GM19035 (cell line): Measurements from ENCODE around the gene KIF5C.

Experiments used
- ATAC-seq: cut with Tn5 transposase; IDR thresholded peaks from one replicate; pipeline ENCODE4 v1.9.1; 2021; ENCODE audit not compliant: unreplicated experiment

The KIF5C gene

DNA sequence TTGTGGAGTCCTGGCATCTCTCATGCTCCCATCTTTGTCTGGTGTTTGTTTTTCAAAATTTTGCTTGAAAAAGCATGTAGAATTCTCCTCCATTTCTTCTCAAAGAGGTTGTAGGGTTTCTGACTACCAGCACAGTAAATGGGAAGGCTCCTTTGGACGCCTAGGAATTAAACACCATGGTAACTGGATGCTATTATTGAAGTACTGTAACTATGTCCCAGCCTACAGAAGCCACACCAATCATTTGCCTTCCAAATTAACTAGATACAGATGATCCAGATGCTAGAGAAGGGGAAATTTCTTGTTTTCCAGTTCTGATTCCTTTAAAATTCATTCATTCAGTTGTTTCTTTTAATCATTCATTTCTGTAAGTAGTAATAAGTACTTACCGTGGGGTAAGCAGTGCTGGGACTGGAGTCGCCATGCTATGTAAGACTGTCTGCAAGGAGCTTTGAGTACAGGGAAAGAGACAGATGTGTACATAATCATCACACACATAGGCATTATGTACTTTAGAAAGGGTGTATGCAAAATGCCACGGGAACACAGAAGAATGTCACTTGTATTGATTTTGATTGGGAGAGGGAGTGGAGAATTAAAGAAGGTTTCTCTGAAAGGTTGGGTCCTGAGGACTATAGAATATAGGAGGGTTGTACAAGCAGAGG lies 49.6 kb downstream of the KIF5C start:
- no peak for ATAC-seq

DNA sequence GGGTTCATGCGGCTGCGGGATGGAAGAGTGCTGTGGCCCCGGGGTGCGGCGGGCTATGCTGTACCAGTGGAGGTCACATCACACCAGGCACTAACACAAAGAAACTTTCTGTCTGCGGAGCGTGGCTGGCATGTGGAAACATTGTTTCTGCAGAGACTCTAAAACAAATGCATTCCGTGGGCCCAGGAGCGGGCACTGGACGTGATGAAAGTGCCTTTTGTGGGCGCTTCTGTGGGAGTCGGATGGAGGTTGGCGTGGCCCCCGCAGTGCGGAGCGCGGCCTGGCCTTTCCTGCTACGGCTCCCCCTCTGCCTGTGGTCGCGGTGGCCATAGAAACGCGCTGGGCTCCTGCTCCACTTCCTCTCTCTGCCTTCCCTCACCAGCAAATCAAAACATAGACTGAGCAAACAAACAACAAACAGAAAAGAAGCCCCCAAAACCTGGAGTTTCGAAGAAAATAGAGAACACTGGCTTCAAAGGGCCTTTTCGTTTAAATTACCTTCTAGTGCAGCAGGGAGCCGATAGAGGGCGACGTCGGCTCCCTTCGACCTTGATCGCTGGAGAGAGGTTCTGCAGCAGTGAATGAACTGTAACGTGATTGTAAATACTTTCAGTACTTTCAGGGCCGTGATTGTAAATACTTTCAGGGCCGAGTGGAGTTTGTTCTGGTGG lies 51.4 kb downstream of the KIF5C start:
- ATAC-seq = peak; percentile 84

DNA sequence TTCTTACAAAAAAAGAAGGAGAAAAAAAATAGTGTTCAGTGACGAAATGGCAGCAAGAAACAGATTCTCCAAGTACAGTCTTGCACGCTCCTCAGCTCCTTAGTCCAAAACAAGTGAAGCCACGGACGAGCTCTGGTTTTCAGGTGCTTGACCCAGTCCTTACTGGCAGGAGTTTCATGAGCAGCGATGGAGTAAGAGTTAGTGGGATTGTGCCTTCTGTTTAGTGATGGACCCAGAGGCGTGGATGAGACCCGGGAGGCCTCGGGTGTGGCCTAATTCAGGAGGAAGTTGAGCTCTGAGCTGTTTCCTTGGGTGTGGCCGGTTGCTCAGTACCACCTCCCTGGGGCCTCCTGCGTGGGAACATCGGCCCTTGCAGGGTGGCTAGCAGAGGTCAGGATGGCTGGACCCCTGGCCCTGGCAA lies 52.0 kb downstream of the KIF5C start:
- peak; percentile 69 for ATAC-seq

DNA sequence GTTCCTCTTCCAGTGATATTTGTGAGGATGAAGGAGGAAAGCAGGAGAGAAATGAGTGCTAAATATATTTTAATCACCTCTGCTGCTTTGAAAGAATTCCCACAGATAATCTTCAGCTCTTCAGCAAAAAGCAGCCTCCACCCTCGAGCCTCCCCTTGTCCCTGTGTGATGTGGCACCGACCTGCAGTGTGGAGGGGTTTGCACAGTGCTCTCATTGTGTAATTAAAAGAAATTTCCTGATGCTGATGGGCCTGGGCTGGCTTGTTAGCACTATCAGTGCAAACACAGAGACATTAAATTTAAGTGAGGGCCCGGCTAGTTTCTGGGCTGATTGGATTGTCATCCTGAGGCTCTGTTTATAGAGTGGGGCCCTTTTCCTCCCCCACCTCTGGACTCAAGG lies 53.4 kb downstream of the KIF5C start:
- no peak for ATAC-seq

DNA sequence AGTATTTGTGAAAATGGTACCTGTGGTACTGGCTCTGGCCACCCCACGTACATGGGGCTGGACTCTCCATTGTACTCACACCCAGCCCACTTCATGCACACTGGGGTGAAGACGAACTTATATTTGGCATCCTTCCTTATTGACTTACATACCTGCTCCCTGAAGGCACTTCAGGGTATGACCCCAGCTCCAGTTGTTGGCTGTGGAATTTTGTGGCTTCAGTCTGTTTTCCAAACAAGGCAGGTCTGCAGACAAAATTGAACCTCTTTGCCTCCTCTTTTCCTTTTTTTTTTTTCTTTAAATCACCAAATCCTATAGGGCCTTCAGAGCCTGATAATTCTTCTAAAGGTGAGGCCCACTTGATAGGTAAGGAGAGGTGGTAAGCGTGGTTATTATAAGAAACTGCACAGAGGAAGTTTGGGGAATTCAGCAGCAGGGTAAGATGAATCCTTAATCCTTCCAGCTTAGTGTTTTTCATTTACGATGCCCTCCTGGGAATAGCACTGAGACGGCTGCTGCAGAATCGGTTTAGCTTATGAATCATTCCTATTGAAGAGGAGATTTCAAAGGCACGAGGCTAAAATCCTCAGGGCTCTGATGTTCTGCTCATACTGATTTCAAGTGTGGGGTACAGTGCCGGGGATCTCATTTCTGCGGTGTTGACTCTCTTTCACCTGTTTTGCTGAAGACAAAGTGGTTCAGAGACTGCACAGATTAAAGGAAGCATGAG lies 55.2 kb downstream of the KIF5C start:
- ATAC-seq = no peak

DNA sequence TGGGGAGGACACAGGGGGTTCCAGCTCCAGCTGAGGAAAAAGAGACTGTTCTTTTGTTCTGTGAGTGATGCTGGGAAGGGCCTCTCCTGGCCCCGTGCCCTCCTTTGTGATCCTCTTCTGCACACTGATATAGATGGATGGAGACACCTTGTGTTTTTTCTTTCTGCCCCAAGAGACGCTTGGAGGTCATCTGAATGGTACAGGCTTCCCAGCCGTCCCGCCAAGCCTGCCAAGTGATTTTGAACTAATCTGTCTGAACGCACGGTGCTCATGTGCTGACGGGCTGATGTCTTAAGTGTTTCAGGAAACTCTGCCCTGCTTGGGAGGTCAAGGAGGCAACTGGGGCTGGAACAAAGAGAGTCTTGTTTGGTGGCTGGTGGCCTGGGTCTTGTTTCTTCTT lies 57.5 kb downstream of the KIF5C start:
- no peak for ATAC-seq

DNA sequence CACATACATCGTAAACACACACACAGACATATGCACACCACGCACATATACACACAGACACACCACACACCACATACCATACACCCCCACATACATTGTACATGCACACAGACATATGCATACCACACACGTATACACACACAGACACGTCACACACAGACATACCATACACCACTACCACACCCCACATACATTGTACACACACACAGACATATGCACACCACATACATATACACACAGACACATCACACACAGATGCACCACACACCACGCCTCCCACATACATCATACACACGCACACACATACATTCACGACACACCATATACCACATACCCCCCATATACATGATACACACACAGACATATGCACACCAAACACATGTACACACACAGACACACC lies 58.4 kb downstream of the KIF5C start:
- no peak for ATAC-seq

DNA sequence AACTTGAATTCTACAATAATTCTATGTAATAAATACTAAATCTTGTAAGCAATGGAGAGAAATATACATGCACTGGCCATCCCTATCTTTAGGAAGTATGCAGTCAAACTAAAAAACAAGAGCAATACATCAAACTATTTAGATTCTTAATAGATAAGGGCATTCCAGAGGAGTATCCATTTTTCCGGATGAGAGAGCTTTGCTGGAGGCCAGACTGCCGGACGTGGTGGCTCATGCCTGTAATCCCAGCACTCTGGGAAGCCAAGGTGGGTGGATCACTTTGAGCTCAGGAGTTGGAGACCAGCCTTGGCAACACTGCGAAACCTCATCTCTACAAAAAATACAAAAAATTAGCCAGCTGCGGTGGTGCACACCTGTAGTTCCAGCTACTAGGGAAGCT lies 60.8 kb downstream of the KIF5C start:
- ATAC-seq = no peak

DNA sequence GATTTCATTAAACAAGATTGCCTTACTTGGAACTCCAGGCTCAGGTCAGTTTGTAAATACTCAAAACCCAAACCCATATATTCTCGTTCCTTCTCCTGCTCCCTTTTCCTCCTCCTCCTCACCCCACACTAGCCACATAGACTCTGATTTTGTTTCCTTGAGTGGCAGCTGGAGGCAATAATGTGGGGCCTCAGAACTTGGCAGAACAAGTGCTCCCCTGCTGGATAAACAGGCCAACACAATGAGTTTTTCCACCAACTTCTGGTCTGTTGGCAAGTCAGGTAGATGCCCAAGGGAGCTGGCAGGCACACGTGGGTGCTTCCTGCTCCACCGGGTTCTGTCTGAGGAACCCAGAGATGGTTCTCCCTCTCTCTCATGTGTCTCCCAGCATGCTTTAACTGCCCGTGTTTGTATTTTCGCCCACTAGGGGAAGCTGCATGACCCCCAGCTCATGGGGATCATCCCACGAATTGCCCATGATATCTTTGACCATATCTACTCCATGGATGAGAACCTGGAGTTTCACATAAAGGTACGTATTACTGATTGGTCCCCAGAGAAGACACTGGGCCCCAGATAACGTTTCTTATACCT lies 61.9 kb downstream of the KIF5C start:
- ATAC-seq = no peak

DNA sequence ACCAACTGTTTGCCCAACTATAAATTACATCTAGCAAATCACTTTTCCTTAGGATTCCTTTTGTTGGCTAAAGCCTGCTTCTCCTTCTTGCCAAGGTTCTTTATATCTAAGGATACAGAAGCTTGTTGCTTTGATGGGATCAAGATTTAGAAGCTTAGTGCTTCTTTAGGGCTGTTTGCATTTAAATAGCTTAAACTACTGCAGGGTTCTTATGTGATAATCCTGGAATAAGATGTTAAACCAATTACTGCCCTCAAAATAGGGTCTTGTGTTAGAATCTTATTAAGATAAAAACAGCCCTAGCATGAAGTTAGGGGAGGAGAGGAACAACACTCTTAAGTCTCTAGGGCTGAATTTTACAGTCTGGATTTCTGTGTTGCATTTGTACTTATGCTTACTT lies 64.2 kb downstream of the KIF5C start:
- ATAC-seq = no peak

DNA sequence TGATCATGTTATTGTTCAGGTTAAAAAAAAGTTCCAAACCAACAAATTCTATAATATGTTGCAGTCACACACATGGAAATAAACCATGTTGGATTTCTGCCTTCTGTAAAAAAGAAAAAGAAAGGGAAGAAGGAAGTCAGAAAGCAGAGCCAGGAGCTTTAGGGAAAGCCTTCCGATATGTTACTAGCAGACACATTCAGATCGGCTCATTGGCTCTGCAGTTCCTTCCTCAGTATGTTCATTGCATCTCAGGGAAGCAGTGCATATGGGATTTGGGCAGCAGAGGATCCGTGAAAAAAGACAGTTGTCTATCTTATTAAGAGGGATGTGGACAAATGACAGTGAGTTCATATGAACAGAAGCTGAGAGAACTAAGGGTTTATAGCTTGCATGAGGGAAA lies 68.1 kb downstream of the KIF5C start:
- ATAC-seq = no peak

DNA sequence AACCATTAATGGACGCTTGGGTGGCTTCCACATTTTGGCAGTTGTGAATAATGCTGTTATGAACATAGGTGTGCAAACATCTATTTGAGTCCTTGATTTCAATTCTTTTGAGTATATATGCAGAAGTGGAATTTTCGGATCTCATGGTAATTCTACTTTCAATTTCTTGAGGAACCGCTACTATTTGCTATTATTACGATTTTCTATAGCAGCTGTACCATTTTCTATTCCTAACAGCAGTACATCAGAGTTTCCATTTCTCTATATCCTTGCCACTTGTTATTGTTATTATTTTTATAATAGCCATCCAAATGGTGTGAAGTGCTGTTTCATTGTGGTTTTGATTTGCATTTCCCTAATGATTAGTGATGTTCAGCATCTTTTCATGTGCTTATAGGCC lies 69.5 kb downstream of the KIF5C start:
- ATAC-seq = no peak

DNA sequence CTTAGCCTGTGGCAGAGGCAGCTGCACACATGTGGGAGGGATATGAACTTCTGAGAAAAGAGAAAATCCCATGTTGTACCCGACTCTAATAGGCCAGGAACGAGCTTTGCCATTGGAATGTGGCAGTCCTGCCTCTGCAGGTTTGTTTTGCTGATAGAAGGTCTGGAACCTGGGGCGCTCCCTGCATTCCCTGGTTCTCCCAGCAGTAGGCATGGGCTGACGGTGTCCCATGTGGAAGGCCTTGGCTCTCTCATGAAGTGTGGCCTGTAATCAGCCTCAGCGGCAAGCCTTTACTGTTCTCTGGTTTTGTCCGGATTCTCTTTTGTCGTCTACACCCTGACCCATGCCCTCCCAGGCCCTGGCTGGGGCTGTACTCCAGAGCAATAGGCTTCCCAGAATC lies 72.3 kb downstream of the KIF5C start:
- ATAC-seq = no peak

DNA sequence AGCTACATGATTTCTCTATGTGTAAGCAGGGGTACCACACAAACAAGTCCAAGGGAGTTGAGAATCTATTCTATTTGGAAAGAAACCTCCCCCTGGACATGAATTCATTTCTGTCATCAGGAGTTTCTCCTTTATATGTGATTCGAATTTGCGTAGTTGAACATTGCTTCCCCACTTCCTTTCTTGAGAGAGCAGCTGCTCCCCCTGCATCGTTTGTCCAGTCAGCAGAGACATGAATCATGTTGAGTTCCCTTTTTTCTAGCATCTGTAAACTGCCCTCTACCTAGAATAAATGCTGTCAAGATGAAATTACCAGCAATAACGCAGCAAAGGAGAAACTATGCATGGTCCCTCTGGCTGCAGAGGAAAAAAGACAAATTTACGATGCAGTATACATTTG lies 73.8 kb downstream of the KIF5C start:
- no peak for ATAC-seq

DNA sequence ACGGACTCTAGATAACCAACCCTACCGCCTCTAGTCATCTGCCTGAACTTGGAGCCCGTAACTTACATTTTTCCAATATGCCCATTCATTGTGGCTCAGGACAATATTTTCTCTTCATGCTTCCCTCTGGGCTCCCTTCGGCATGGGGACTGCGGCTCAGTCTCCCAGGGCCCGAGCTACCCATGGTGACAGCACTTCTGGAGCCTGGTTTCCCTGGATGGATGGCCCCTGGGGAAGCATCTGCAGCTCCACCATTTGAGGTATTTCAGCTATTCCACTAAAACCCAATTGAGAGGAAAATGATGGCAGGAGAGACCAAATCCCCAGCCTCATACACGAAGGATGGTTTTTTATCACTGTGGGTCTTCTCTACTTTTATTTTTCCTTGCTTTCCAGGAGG lies 74.3 kb downstream of the KIF5C start:
- no peak for ATAC-seq

DNA sequence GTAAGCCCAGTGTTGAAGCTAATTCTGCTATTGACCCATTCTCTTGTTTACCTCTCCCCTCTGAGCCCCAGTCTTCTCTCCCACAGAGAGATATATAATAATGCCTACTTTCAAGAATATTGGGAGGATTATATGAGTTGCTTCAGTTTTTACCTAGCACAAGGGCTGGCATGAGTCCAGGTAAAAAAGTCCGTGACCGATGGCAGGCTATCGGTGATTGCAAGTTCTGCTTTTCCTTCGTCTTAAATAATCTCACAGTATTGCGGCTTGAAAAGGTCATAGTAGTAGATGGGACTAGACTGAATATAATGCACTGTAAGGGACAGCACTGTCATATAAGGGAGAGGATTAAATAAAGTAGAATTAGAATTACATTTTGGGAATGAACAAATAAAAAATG lies 77.6 kb downstream of the KIF5C start:
- ATAC-seq = no peak

DNA sequence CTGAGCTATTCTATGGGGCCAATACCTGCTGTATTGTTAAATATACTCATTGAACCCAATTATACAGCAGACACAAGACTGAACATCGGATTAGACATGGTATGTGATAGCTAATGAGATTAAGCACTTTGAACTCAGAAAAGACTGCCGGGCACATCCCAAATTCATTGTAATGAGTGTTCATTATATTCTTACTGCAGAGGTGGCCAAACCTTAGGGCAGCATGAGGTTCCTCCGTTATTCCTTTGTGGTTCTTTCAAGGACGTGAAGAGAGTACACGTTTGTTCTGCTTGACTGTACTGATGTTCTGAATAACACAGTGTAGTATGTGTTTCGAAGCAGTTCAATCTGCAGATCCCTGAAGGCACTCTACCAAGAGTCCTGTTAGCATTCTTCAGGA lies 78.4 kb downstream of the KIF5C start:
- ATAC-seq = no peak

DNA sequence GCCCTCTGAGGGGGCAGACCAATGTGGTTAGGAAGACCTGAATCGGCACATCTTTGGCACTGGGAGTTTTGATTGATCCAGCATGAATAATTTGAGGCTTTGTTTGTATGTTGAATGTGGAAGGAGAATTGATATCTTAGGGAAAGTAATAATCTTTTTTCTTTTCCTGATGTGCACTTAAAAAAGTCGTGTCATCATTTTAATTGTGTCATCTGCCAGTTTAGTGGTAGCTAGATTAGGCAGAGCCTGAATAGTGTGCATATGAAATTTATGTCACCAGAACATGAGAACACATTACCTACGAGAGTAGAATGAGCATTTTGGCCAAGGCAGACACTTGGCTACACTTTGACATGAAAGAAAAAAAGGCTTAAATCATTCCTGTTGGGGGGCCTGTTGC lies 79.5 kb downstream of the KIF5C start:
- no peak for ATAC-seq

DNA sequence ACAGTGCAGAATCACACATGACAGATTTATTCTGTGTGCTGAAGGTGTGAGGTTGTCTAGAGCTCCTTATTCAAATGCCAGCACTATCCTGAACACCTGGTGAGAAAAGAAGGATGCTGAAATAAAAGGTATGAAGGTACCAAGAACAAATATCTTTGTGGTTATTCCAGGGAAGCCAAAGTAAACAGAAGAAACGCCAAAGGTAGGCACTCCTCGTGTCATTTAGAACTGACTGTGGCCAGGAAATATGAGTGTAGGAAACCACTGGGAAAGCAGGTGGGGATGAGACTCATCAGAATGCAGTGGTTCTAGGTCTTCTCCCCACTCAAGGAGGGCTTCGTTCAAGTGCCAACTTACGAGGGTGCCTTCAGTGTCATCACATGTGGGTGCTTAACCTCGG lies 80.8 kb downstream of the KIF5C start:
- no peak for ATAC-seq

DNA sequence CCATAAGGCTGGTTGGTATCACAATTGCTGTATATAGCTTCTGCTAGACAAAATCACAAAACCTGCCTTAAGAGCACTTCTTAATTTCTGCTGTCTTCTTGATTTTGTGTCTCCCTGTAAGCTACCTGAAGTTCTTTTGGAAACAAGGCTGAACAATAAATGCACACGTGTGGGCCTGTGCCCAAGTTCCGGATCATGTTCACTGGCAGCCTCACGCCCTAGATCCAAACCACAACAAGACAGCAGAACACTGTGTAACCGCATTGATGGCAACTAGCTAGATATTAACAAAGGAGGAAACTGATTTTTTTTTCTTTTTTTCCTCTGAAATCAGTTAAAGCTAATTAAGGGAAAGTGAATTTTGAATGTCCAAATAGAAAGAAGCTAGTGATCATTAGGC lies 82.0 kb downstream of the KIF5C start:
- no peak for ATAC-seq

DNA sequence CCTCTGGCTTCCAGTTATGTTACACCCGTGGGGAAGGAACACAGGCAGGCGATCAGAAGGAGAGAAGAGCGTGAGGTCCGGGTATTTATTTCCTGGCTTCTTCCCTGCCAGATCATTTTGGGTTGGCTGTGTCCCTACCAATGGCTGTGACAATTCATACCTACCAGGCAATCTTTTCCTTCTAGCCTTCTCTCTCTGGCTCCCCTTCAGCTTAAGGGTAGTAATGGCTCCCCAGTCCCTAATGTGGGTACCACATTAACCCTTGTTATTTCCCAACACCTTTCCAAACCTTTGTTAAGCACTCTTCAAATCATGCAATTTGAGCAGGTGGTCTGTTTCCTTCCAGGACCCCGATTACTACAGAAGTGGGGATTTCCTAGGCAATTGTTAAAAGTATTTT lies 84.7 kb downstream of the KIF5C start:
- ATAC-seq = no peak

DNA sequence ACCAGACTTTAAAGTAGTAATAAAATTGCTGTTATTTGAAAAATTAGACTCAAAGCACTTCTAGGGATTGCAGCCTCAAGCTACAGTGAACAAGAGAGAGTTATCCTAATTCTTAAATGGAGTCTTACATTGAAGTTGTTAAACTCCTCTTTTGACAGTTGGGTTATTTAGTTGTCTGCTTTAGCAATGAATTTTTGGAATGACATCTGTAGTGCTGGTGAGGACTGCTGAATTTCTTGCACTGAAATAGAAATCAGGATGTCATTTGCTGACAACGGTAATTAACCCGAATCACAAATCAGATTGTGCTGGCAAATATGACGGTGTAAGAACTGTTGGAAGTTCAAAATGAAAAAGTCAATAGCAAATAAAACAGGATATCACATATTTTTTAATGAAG lies 85.5 kb downstream of the KIF5C start:
- ATAC-seq = no peak
